T1000 (cell line): Measurements from ENCODE around the gene PRX.
"Not testable (repeated sequence)": the region's sequence is repeated elsewhere in the genome, so short reads cannot be mapped to it uniquely, and the experiment has no call there.

Experiments used
- DNase-seq: peaks from one replicate; lab custom pipeline; 2025; ENCODE audit warnings: mixed read lengths; lab: John Stamatoyannopoulos, UW

The PRX gene

DNA sequence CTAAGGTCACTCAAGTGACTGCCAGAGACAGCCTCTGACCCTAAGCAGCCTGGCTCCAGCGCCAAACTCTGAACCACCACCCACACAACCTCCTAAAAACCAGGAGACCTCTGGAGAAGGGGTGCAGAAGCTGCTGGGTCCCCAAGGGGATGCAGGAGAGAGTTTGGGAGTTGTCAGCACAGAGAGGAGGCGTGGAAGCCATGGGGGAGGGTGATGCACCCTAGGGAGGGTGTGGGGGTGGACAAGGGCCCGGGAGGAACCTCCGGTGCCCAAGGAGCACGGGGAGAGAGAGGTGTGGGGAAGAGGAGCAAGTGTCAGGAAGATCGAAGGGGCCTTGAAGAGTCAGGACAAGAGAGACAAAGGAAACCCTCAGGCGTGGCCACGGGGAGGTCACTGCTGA, 21.1 kb downstream of the PRX start:
- no peak for DNase-seq

DNA sequence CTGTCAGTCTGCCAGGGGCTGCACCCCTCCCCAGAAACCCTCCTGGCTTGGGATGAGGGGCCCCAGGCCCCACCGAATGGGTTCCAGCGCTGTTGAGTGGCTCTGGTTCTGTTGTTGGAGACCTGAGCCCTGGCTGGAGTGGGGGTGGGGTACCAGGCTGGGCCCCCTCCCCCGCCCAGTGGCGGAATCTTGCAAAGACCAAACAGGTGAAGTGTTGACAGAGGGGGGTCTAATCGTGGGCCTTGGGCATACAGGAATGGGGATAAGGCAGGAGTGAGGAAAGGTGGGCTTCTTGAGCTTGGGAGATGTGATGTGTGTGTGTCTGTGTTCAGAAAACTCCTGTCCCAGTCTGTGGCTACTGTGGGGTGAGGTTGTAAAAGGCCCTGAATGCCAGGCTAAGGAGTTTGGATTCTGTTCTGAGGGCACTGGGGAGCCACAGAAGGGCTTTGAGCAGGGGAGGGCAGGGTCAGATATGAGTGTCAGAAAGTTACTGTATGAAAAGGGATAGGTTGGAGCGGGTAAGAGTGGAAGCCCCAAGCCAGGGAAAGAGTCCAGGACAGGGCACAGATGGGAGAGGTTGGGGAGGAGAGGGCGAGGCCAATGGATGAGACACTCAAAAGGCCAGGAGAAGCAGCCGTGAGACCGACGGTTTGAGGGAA, 23.0 kb downstream of the PRX start, which contains the start of gene HIPK4:
Gene HIPK4 (minus strand): TSS at position 98 of the 659 bp plus-strand sequence. CDS start 279 bp downstream, outside the sequence.
- no peak for DNase-seq

DNA sequence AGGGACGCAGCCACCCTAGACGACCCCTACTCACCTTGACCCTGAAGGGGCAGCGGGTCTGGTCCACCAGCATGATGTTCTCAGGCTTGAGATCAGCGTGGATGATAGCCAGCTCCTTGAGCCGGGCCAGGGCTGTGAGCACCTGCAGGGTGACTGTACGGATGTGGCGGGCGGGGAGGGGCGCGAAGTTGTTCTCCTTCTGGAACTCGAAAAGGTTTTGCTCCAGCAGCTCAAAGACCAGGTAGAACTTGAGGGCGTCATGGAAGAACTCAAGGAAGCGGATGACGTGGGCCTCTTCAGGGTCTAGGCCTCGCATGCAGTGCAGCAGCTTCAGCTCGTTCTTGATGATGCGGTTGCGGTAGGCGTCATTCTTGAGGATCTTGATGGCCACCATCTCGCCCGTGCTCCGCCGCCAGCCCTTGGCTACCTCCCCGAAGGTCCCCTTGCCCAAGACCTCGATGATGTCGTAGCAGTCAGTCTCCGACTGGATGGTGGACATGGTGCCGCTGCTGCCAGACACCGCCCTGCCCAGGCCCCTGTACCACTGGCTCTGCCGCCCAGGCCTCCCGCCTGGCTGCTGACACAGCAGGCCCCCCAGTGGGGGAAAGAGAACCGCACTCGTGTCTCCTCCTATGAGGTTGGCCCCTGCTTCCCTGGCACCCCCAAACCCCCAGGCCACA, 23.6 kb downstream of the PRX start:
- no peak for DNase-seq

DNA sequence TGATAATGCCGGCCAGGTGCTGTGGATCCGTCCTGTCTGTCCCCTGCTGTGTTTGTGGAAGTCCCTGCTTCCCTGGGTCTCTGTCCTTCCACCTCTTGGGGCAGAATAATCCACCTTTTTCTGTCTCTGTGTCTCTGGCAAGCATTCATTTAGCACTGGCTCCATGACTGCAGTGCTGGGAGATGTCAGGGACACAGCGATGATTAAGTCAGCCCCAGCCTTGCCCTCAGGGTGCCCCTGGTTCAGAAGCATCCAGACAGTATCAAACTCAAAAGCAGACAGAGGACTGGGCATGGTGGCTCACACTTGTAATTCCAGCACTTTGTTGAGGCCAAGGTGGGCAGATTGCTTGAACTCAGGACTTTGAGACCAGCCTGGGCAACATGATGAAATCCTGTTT, 24.7 kb downstream of the PRX start:
- DNase-seq = no peak

DNA sequence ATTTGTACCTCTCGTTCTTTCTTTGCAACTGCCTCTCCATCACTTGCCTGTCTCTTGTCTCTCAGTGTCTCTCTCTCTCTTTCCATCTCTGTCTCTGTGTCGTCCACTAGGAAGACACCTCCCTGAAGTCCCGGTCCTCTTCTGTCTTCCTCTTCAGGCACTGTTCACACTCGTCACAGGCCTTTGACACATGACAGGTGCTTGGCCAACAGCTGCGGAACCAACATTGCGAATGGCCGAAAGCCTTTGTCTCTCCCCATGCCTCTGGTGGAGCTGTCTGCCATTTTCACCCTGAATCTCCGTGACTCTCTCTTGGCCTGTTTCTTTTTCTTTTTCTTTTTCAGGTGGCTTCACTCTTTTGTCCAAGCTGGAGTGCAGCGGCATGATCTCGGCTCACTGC, 26.0 kb downstream of the PRX start:
- DNase-seq = no peak

DNA sequence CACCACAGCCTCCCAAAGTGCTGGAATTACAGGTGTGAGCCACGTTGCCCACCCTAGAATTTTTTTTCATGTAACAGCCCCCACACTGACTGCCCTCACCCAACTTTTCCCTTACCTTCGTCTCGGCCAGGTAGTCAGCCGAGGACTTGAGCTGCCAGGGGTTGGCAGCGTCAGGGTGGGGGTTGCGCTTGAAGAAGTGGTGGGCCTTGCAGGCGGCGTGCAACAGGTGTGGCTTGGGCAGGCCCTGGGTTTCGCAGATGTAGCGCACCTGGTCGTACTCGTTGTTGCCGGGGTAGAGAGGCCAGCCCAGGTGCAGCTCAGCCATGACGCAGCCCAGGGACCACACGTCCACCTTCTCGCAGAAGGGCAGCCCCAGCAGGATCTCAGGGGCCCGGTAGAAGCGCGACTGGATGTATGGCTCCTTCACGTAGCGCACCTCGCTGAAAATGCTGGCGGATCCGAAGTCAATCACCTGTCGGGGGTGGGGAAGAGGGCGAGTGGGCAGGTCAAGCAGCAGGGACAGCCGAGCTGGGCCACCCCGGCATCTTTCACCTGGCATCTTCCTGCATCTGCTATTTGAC, 29.4 kb downstream of the PRX start:
- DNase-seq = no peak

DNA sequence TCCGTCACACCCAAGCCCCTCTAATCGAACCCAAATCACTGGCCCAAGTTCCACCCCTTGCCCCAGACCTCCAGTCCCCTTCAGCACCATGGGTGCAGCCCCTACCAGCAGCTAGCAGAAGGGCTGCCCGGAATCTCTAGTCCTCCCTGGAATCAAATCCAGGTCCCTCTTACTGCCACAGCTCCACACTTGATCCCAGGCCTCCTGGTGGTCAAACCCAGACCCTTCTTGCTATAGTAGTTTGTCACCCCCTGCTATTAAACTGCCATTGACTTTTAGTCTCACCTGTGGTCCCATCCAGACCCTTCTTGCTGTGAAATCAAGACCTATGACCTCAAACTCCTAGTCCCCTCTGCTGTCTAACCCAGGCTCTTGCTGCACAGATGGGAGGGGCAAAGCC, 31.9 kb downstream of the PRX start:
- DNase-seq = no peak

DNA sequence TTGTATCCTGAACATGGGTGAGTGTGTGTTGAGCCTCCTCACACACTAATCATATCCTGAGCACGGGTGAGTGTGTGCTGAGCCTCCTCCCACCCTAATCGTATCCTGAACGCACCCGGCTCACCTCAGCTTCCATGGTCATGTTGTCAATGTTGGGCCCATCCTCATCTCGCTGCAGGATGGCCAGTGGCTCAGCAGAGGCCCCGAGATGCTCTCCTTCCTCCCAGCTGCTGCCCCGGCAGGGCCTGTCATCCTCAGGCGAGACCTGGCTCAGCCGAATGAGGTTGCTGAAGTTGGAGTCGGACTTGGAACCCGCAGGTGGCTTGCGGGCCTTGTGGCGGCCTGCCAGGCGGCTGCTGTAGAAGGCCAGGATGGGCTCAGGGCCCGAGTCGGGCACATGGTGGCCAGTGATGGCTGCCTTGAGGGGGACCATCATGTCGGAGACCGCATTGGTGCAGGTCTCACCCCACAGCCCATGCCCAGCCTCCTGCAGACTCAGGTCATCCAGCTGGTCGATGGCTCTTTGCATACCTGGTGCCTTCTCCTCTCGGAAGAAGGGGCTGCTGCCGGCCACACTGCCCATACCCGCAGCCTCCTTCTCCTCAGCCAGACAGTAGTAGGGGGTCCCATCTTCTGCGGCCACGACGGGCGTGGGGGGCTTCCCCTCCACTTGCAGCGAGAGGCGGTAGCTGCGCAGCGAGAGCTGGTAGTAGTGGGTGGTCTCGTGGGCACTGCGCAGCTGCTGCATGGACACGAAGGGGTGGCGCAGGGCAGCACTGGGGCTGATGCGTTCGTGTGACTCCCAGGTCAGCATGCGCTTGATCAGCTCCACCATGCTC, 32.8 kb downstream of the PRX start:
- DNase-seq = no peak

DNA sequence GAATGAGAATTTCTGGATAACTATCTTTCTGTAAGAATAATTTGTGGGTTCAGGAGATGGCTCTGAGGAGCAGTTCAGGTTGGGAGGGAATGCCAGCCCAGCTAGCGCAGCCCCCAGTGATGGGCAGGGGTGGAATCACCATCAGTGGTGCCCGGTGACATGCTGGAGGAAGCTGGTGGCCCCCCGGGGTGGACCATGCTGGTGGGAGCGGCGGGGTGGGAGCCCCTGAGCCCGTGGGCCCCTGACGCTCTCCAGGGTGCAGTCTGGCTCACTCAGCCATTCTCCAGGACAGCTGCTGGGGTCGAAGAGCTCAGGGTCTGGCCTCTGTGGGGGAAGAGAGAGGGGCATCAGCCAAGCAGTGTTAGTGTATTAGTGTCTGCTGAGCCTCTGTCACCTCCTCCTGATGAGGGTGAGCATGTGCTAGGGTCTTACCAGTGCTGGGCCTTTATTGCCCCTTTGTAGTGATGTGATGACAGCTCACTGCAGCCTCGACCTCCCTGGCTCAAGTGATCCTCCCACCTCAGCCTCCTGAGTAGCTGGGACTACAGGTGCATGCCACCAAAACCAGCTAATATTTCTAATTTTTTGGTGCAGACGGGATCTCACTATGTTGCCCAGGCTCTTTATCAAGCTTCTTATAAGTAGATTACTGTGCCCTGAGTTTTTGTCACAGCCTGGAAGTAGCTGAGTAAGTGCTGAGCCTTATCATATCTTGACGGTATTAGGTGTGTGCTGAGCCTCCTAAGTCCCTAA, 33.6 kb downstream of the PRX start:
- no peak for DNase-seq

DNA sequence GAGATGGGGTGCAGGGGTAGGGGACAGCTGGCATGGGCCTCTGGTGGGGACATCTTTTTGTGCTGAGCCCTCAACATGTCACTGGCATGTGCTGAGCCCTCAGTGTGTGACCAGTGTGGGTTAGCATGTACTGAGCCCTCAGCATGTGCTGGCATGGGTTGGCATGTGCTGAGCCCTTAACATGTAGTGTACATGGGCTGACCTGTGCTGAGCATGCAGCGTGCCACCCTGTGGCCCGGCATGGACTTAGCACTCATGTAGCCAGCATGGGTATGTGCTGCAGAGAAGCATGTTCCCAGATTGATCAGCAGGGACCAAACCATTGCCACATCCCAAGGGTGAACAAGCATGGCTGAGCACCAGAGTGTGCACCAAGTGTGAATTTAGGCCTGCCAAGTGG, 34.7 kb downstream of the PRX start:
- no peak for DNase-seq

DNA sequence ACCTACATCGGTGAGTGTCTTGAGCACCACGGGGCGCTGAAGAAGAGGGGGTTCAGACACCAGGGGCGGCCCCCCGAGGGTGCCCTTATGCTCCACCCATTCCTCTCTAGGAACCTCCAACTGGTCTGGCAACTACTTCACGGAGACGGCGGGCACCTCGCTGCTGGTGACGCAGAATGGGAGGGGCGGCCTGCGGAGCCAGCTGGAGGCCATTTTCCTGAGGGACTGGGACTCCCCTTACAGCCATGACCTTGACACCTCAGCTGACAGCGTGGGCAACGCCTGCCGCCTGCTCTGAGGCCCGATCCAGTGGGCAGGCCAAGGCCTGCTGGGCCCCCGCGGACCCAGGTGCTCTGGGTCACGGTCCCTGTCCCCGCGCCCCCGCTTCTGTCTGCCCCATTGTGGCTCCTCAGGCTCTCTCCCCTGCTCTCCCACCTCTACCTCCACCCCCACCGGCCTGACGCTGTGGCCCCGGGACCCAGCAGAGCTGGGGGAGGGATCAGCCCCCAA, 35.2 kb downstream of the PRX start:
- DNase-seq = no peak

DNA sequence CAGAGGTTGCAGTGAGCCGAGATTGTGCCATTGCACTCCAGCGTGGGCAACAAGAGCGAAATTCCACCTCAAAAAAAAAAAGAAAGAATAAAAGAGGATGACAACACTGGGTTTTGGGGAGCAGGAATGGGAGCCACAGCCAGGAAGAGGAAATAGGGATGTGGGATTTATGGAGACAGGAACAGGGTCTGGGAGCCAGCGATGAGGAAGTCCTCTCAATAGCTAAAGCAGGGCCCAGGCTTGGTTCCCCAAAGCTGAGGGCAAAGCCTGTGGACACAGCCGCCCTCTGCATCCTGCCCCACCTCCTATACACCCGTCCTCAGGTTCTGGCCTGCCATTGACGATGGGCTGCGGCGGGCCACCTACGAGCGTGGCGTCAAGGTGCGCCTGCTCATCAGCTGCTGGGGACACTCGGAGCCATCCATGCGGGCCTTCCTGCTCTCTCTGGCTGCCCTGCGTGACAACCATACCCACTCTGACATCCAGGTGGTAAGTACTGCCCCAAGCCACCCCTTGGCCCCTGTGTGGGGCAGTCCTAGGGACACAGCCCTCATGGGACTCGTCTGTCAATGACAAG, 36.8 kb downstream of the PRX start:
- no peak for DNase-seq

DNA sequence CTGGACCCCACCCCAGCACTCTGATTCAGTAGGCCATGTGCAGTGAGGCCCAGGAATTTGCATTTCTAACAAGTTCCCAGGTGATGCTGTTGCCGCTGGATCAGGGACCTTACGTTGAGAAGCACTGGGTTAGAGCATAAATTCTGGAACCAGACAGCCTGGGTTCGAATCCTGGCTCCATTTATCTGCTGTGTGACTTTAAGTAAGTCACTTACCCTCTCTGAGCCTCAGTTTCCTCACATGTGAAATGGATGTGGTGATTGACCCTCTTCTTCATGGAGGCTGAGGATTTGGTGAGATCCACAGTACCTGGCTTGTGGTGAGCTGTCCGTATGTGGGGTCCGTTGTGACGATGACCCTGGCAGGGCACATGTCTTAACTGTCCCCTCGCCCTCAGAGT, 39.1 kb downstream of the PRX start:
- DNase-seq = no peak

DNA sequence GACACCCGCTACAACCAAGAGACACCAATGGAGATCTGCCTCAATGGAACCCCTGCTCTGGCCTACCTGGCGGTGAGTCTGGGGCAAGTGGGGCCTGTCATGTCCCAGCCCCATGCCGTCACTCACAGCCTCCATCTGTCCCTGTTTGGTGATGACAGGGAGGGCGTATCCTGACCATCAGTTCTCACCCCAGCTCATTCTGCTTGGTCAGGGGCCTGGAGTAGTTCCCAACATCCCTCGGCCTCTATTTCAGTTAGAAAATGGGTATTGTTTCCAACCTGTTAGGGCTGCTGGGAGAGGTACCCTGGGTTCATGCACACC, 41.4 kb downstream of the PRX start:
- DNase-seq = no peak

DNA sequence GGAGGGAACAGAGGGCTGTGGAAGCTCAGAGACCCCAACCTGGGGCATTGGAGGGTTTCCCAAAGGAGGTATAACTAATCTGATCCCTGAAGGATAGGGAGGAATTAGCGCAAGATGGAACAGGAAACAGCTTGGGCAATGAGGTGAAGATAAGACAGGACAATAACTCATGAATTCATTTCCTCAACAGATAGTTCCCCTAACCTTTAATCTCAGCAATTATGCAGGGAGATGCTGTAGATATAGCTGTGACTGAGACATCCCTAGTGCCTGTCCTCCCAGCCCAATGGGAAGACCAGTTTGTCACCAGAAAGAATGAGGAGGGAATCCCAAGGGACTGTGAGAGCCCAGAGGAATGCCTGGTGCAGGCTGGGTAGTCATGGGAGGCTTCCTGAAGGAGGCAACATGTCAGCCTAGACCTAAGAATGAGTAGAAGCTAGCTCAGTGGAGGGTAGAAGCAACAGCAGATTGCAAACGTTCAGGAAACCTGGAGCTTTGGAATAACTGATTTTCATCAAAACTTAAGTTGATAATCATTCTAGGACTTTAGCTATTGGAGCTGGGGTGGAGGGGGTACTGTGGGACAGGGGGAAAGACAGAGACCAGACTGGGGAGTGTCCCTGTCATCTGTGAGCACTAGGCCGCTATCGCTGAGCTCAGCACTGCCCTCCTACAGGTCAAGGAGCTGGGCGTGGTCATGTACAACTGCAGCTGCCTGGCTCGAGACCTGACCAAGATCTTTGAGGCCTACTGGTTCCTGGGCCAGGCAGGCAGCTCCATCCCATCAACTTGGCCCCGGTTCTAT, 42.0 kb downstream of the PRX start:
- no peak for DNase-seq

DNA sequence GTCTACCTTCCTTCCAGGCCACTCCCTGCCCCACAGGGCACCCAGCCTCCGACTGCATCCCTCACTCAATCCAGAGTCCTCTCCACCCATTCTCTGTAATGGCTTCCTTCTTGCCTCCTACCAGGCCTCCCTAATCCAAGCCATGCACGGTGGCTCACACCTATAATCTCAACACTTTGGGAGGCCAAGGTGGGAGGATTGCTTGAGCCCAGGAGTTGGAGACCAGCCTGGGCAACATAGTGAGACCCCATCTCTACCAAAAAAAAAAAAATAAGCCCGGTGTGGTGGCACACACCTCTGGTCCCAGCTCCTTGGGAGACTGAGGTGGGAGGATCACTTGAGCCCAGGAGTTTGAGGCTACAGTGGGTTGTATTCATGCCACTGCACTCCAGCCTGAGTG, 42.9 kb downstream of the PRX start:
- not testable (repeated sequence) for DNase-seq

DNA sequence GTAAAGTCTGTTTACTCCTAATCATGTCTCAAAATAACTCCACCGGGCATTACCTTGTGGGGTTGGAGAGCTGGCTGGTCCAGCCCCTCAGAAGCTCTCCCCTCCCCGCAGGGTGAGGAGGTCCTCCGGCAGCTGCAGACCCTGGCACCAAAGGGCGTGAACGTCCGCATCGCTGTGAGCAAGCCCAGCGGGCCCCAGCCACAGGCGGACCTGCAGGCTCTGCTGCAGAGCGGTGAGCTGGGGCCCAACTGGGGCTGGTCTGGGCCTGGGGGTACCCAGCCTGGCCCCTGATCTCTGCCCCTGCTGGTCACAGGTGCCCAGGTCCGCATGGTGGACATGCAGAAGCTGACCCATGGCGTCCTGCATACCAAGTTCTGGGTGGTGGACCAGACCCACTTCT, 43.4 kb downstream of the PRX start:
- DNase-seq = no peak

DNA sequence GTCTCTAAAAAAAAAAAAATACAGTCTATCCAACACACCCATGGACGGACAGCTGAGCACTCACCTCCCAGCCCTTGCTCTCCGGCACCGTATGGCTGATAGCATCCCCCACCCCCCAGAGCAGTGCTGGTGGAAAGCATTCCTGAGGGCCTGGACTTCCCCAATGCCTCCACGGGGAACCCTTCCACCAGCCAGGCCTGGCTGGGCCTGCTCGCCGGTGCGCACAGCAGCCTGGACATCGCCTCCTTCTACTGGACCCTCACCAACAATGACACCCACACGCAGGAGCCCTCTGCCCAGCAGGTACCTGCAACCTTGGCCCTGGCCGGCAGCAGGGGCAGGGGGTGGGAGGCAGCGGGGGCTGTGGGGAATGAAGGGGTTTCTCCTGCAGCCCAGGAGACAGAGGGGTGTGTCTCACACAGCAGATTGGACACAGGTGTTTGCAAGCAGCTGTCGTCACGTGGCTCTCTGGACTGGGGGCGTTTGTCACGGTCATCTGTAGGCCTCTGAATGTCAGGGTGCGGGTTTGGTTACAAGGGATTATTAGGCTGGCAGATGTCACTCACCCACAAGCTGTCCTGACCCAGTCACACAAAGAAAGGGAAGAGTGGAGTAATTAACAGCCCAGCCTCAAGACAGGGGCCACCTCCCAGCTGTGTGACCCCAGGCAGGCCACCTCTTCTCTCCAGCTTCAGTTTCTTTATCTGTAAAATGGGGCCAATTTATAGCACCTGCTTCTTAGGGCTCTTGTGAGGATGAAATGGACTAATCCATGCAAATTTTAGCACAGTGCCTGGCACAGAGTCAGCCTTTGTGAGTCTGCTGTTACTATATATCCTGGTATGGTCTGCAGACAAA, 45.4 kb downstream of the PRX start:
- no peak for DNase-seq

DNA sequence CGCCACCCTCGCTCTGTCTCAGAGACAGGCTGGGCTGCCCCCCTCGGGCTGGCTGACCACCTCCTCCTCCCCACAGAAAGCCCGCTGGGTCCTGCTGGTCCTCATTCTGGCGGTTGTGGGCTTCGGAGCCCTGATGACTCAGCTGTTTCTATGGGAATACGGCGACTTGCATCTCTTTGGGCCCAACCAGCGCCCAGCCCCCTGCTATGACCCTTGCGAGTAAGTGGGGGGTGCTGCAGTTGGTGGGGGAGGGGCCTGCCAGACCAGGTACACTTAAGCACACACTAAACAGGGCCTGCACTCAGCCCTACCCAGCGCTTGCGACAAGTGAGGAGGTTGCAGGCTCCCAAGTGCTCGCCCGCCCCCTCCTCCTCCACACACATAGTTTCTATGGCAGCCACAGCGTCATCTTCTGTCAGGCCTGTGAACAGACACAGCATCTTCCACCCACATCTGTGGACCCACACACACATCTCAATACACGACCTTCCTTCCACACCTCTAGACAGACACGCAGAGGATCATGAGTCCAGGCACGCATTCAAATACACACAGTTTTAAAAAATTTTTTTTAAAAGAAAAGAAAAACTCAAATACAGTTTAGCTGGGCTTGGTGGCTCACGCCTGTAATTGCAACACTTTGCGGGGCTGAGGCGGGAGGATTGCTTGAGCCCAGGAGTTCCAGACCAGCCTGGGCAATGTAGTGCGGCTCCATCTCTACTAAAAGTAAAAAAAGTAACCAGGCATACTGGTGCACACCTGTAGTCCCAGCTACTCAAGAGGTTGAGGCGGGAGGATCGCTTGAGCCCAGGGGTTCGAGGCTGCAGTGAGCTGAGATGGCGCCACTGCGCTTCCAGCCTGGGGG, 46.2 kb downstream of the PRX start:
- no peak for DNase-seq
